ENCODE results near the gene THOP1. TPM values are rescaled to one million over a fixed set of nuclear protein-coding genes. Genes with fewer than 3 reads are reported as not detected.

The THOP1 gene
- total RNA-seq, 2 donors from 2014 or later = 33.9 to 45.8 TPM

GRCh38 chr19:2755448-2755705 lies 29.9 kb upstream of the THOP1 start:
- Histone ChIP-seq H3K27ac (no peak overlapping the region), H3K36me3 (peaks cover 53% of the 10 kb centered on the region), H3K4me1 (no peaks in the 10 kb centered on the region), H3K4me3 (no peak overlapping the region), H3K9me3 (no peaks in the 10 kb centered on the region), H3K27me3 (no peaks in the 10 kb centered on the region)
- TF ChIP-seq CTCF (IDR thresholded peaks at IDR 0.05) = no peak
- DNase-seq (ENCODE audit: low spot score) = no peak

DNA sequence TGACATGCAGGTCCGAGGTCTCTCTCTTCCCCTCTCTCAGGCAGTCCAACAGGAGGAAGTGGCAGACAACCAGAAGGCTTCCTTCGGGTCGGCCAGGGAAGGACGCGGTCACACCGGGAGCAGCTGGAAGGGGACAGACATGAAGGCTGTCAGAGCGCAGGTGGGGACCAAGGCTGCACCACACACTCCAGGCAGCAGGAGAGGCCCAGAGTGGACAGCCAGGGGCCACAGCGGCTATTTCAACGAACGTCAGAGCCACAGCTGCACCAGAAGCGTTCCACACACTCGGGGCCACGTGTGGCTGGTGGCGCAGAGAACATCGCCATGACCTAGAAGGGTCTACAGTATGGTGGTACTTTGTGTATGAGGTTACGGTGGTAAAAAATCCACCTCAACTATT lies 29.5 kb upstream of the THOP1 start:
- Histone ChIP-seq H3K9me3 (no peaks in the 10 kb centered on the region), H3K36me3 (peaks cover 57% of the 10 kb centered on the region), H3K4me3 (no peak overlapping the region), H3K27ac (no peak overlapping the region), H3K4me1 (no peaks in the 10 kb centered on the region), H3K27me3 (no peaks in the 10 kb centered on the region)
- no peak for DNase-seq (ENCODE audit: low spot score)
- TF ChIP-seq CTCF (IDR thresholded peaks at IDR 0.05) = no peak

- Histone ChIP-seq H3K4me1 (no peaks in the 10 kb centered on the region), H3K9me3 (no peaks in the 10 kb centered on the region), H3K27me3 (no peaks in the 10 kb centered on the region), H3K27ac (no peak overlapping the region), H3K4me3 (no peak overlapping the region), H3K36me3 (peaks cover 63% of the 10 kb centered on the region)
- no peak for DNase-seq (ENCODE audit: low spot score)
- no peak for TF ChIP-seq CTCF (IDR thresholded peaks at IDR 0.05)
Measured at GRCh38 chr19:2756477-2756876, 28.8 kb upstream of the THOP1 start.

GRCh38 chr19:2756921-2757881 lies 28.1 kb upstream of the THOP1 start:
- no peak for DNase-seq (ENCODE audit: low spot score)
- peaks cover 69% of the 10 kb centered on the region for H3K36me3 ChIP-seq

GRCh38 chr19:2758601-2759313 lies 26.5 kb upstream of the THOP1 start:
- no peaks in the 10 kb centered on the region for H3K9me3 ChIP-seq
- no peak for TF ChIP-seq CTCF (IDR thresholded peaks at IDR 0.05)
- no peak overlapping the region for H3K4me3 ChIP-seq
- DNase-seq (ENCODE audit: low spot score) = no peak
- H3K27ac ChIP-seq = no peak overlapping the region
- no peaks in the 10 kb centered on the region for H3K4me1 ChIP-seq
- peaks cover 84% of the 10 kb centered on the region for H3K36me3 ChIP-seq
- no peaks in the 10 kb centered on the region for H3K27me3 ChIP-seq

More at GRCh38 chr19:2756921-2757881, 28.1 kb upstream of the THOP1 start:
- Histone ChIP-seq H3K27me3 (no peaks in the 10 kb centered on the region), H3K4me3 (no peak overlapping the region), H3K27ac (no peak overlapping the region), H3K4me1 (no peaks in the 10 kb centered on the region), H3K9me3 (no peaks in the 10 kb centered on the region)
- no peak for TF ChIP-seq CTCF (IDR thresholded peaks at IDR 0.05)
